HCT116 (cell line): ENCODE data around the gene GRIPAP1. TPM values are rescaled to one million over a fixed set of nuclear protein-coding genes. Genes with fewer than 3 reads are reported as not detected.

Experiments
- ATAC-seq: fragments of 200-7000 bp; cut with Tn5 transposase; 2 replicates; pipeline ENCODE4 v1.9.1; 2020; ENCODE audit warnings: mild to moderate bottlenecking, moderate library complexity
- BruUV-seq: library from RNA; stranded (reverse); fragments of 400-500 nt; replicated peaks from 2 replicates; lab custom pipeline; 2021; lab: Mats Ljungman, UMichigan
- CTCF ChIA-PET: fragments of 300-600 bp; sonication (Branson Sonifier 250); formaldehyde crosslinking; loops from one replicate; lab custom pipeline; 2021; ENCODE audit warnings: antibody characterized with exemption; lab: Charles Lee
- POLR2A ChIA-PET: fragments of 300-600, 350-600 bp; sonication (Branson Sonifier 250); formaldehyde crosslinking; loops from one replicate; lab custom pipeline; 2021; ENCODE audit warnings: antibody characterized with exemption; lab: Charles Lee
- RAD21 ChIA-PET, 2 experiments: fragments of 300-600 bp; sonication (Branson Sonifier 250); formaldehyde crosslinking; loops; one replicate each; lab custom pipeline; 2023; ENCODE audit warnings: low total read pairs in 2 of 2; ENCODE audit not compliant: uncharacterized antibody in 2 of 2, unreplicated experiment in 2 of 2, low non-redundant PET in 1 of 2; lab: Charles Lee
- DNase-seq: peaks from one replicate; pipeline ENCODE4 v3.0.0-alpha.2; 2010; ENCODE audit warnings: low read depth, low spot score
- H2AFZ ChIP-seq: fragments of 200-600 bp; shearing (Covaris generic), sonication (generic); 2 replicates; pipeline ENCODE4 v1.6.1; 2017; ENCODE audit warnings: low read depth, mixed run types, mixed read lengths, antibody characterized with exemption, low read length; ENCODE audit not compliant: poor library complexity, severe bottlenecking
- H3K27ac ChIP-seq: 2 replicates; pipeline ENCODE4 v1.5.1; 2012; ENCODE audit warnings: low read depth, low read length
- H3K27me3 ChIP-seq: fragments of 200-600 bp; sonication (generic); 2 replicates; pipeline ENCODE4 v1.6.1; 2016; ENCODE audit warnings: mixed run types, low read length, mixed read lengths; ENCODE audit not compliant: insufficient read depth
- H3K36me3 ChIP-seq, 2 experiments: fragments of 200-500 bp in 1 of 2; fragments of 200-600 bp in 1 of 2; sonication (Bioruptor generic) in 1 of 2; sonication (generic) in 1 of 2; 2 replicates each; pipeline versions ENCODE4 v1.5.1 to v1.6.1; 2014 to 2016; ENCODE audit warnings: low read length in 2 of 2, inconsistent platforms in 1 of 2, mixed read lengths in 1 of 2, mixed run types in 1 of 2; ENCODE audit not compliant: insufficient read depth in 2 of 2, control insufficient read depth in 1 of 2
- H3K4me1 ChIP-seq, 2 experiments: fragments of 200-600 bp in 1 of 2; sonication (generic) in 1 of 2; 2 replicates each; pipeline versions ENCODE4 v1.5.1 to v1.6.1; 2012 to 2017; ENCODE audit warnings: low read length in 2 of 2, inconsistent platforms in 1 of 2, mild to moderate bottlenecking in 1 of 2, mixed read lengths in 1 of 2, mixed run types in 1 of 2, moderate library complexity in 1 of 2; ENCODE audit not compliant: insufficient read depth in 2 of 2, control insufficient read depth in 1 of 2
- H3K4me2 ChIP-seq: fragments of 200-600 bp; sonication (generic); 2 replicates; pipeline ENCODE4 v1.6.1; 2017; ENCODE audit warnings: mixed run types, low read length, mixed read lengths
- H3K4me3 ChIP-seq, 2 experiments: fragments of 200-600 bp in 1 of 2; sonication (generic) in 1 of 2; replicated peaks in 1 of 2; 2 replicates each; pipeline ENCODE4 v1.5.1; 2011 to 2016; ENCODE audit warnings: low read length in 2 of 2, control low read depth in 1 of 2, low read depth in 1 of 2, mild to moderate bottlenecking in 1 of 2, mixed read lengths in 1 of 2, mixed run types in 1 of 2
- H3K79me2 ChIP-seq: fragments of 200-600 bp; sonication (generic); 2 replicates; pipeline ENCODE4 v1.6.1; 2017; ENCODE audit warnings: mild to moderate bottlenecking, mixed run types, low read length, moderate library complexity, mixed read lengths; ENCODE audit not compliant: insufficient read depth
- H3K9ac ChIP-seq: fragments of 200-600 bp; sonication (generic); 2 replicates; pipeline ENCODE4 v1.6.1; 2016; ENCODE audit warnings: low read length, mixed read lengths
- H3K9me2 ChIP-seq: fragments of 200-600 bp; sonication (generic), shearing (Covaris generic); 2 replicates; pipeline ENCODE4 v1.6.1; 2017; ENCODE audit warnings: mixed run types, mild to moderate bottlenecking, moderate library complexity; ENCODE audit not compliant: insufficient read depth
- H3K9me3 ChIP-seq, 2 experiments: fragments of 200-500 bp in 1 of 2; fragments of 200-600 bp in 1 of 2; sonication (Bioruptor generic) in 1 of 2; sonication (generic) in 1 of 2; 2 replicates each; pipeline ENCODE4 v1.6.1; 2014 to 2017; ENCODE audit warnings: low read length in 2 of 2, mixed read lengths in 2 of 2, inconsistent platforms in 1 of 2, low read depth in 1 of 2, mild to moderate bottlenecking in 1 of 2, mixed run types in 1 of 2, moderate library complexity in 1 of 2; ENCODE audit not compliant: control insufficient read depth in 1 of 2, insufficient read depth in 1 of 2
- H4K20me1 ChIP-seq: fragments of 200-600 bp; sonication (generic), shearing (Covaris generic); 2 replicates; pipeline ENCODE4 v1.6.1; 2017; ENCODE audit warnings: mixed run types, mild to moderate bottlenecking, moderate library complexity; ENCODE audit not compliant: insufficient read depth
- POLR2A ChIP-seq: IDR thresholded peaks from 2 replicates; pipeline ENCODE4 v1.7.0; 2011; ENCODE audit warnings: borderline replicate concordance; ENCODE audit not compliant: insufficient read depth, insufficient read length; ENCODE audit errors: extremely low read depth
- SRF ChIP-seq: IDR thresholded peaks from 2 replicates; pipeline ENCODE4 v1.6.1; 2012; ENCODE audit warnings: low read depth
- ZFX ChIP-seq: fragments of 450-650 bp; IDR thresholded peaks from 2 replicates; pipeline ENCODE4 v1.6.1; 2017
- intact Hi-C: fragments of 100-400 bp; cut with micrococcal nuclease; formaldehyde crosslinking; loops from 2 replicates; pipeline ENCODE4 v1.10.0; 2022
- total RNA-seq: library from RNA; stranded (reverse); gene quantifications from one replicate; pipeline ENCODE4 v1.2.1, GENCODE V29; 2021; ENCODE audit not compliant: unreplicated experiment
- TF ChIP-seq, protein P1 (sequence below): IDR thresholded peaks from 2 replicates; pipeline ENCODE4 v1.6.1; 2012

Gene GRIPAP1
- total RNA-seq, 1 experiment from 2014 or later, result 39.4 TPM

DNA sequence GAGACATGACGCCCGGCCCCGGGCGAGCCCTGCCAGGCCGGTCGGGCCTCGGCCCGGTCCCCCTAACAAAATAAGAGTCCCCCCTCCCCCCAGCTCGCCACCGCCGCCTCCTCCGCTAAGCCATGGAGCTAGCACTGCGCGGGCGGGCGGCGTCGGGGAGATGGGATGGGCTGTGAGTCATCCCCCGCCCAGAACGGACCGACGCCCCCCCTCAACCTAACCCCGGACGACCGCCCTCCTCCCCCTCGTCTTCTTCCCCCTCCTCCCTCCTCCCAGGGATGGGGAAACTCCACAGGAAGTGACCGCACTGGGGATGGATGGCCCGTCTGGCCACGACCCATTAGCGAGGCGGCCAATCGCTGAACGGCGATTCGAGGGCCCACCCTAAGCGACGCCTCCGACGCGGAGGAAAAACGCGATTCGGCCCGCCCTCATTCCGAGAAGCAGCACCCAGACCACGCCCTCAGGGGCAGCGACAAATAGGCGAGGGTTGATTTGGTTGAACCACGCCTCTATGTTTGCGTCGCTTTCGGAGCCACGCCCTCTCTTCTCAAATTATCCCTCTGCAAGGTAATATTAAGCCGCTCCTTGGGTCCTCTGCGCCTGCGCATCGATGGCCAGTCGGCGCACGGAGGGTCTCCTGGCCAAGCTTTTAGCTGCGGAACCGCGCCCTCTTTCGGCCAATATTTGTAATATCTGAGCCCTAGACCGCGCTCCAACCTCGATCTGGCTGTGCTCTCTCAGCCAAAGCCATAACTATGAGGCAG is 41.3 kb upstream of the GRIPAP1 start, which contains the start of gene TFE3 (continued):
- no peak for TF ChIP-seq SRF
- TF ChIP-seq, protein P1, sequence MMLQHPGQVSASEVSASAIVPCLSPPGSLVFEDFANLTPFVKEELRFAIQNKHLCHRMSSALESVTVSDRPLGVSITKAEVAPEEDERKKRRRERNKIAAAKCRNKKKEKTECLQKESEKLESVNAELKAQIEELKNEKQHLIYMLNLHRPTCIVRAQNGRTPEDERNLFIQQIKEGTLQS, result no peak
- TF ChIP-seq, all 23 proteins: peak for 4

DNA sequence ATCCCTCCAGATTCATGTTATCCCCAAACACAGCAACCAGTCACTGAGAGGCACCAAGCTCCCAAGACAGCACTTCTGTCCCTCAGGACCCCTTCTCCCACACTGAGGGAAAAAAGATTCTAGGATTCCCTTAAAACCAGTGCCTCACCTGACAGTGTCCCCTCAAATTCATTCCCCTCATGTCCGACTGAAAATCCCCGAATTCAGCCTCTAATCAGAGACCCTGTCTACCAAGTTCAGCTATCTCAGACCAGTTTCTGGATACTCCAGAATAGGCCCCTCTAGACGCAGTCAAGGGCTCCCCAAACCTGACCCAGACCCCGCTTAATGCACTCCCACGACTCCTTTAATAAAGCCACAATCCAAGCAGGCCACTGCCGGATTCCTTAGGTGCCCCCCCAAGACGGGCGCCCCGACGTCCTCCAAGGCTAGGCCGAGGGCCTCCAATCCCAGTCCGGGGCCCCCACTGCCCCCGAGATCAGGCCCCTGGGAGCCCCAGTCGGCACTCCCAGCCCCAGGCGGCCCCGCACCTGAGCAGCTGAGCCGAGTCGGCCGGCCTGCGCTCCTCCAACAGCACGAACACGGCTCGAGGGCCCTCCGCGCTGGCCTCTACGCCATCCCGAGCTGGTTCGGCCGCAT is 40.6 kb upstream of the GRIPAP1 start:
- DNase-seq (no peak), ATAC-seq (no peak)
- H3K27ac ChIP-seq, result peak overlapping the region; percentile 94
- peak overlapping the region; percentile 88 for H3K9ac ChIP-seq
- H3K4me1 ChIP-seq, result peaks cover 23 to 34% of the 10 kb centered on the region in 2 experiments
- ChIA-PET CTCF (interaction anchor here (0.7 to 1.7 kb wide), 2 partner anchors 14 to 113 kb away, joined by 3 to 5 read pairs; no protein-coding TSS in a partner anchor), POLR2A (interaction anchor here (1.0 to 1.1 kb wide), 2 partner anchors 25 to 41 kb away, joined by 3 to 4 read pairs; partner anchors contain the start of gene GRIPAP1), RAD21 (no interaction called here)
- H3K27me3 ChIP-seq, result no peaks in the 10 kb centered on the region
- TF ChIP-seq POLR2A (no peak), ZFX (peak; percentile 72)
- H3K36me3 ChIP-seq, result peaks cover 4 to 5% of the 10 kb centered on the region in 2 experiments; a peak in 3 of 4 replicates
- intact Hi-C loops, result loop anchor here (2.0 to 10.0 kb wide), 3 partner anchors 40 to 122 kb away; partner anchors contain the start of genes GRIPAP1 and MAGIX
- H3K9me2 ChIP-seq, result no peaks in the 10 kb centered on the region
- no peaks in the 10 kb centered on the region for H4K20me1 ChIP-seq
- peaks cover 36% of the 10 kb centered on the region for H3K79me2 ChIP-seq
- no peaks in the 10 kb centered on the region for H3K9me3 ChIP-seq
- no TSS peak for BruUV-seq
- H3K4me3 ChIP-seq, result peak overlapping the region; percentile 69
- peak overlapping the region; percentile 87 for H3K4me2 ChIP-seq
- H2AFZ ChIP-seq, result no peak overlapping the region
